Gastroesophageal sphincter (tissue), 4 donors: ENCODE measurements around the gene NOD1. TPM values are rescaled to one million over a fixed set of nuclear protein-coding genes. Genes with fewer than 3 reads are reported as not detected.
"Not testable (repeated sequence)": the region's sequence is repeated elsewhere in the genome, so short reads cannot be mapped to it uniquely, and the experiment has no call there.

Experiments used
- ATAC-seq: fragments of 150-250 bp; one replicate; pipeline ENCODE4 v1.9.1; 2016; ENCODE audit warnings: mild to moderate bottlenecking, moderate library complexity
- H3K27ac ChIP-seq, 4 donors: fragments of 200-600 bp; sonication (generic) in 3 of 4; 1 replicate in 3 of 4; 2 replicates in 1 of 4; pipeline ENCODE4 v1.5.1; 2016 to 2019
- H3K27me3 ChIP-seq: fragments of 200-600 bp; sonication (generic); one replicate; pipeline ENCODE4 v1.5.1; 2019
- H3K36me3 ChIP-seq, 2 donors: fragments of 200-600 bp; sonication (generic); one replicate each; pipeline ENCODE4 v1.5.1; 2019; ENCODE audit warnings: control low read depth in 1 of 2
- H3K4me1 ChIP-seq, 3 donors: fragments of 200-600 bp; sonication (generic); 1 replicate in 2 of 3; 2 replicates in 1 of 3; pipeline ENCODE4 v1.5.1; 2016 to 2019; ENCODE audit warnings: control low read depth in 2 of 3
- H3K4me3 ChIP-seq, 2 donors: fragments of 200-600 bp; sonication (generic); one replicate each; pipeline ENCODE4 v1.5.1; 2019; ENCODE audit warnings: mild to moderate bottlenecking in 1 of 2, moderate library complexity in 1 of 2
- H3K9me3 ChIP-seq, 3 donors: fragments of 200-600 bp; sonication (generic); one replicate each; pipeline ENCODE4 v1.5.1; 2017 to 2019; ENCODE audit warnings: control low read depth in 2 of 3
- CTCF ChIP-seq, 4 experiments: fragments of 200-600 bp in 2 of 4; fragments of 450-650 bp in 2 of 4; sonication (generic) in 1 of 4; IDR thresholded peaks; one replicate each; pipeline ENCODE4 v1.5.1; 2017 to 2019; ENCODE audit warnings: antibody characterized with exemption in 4 of 4, mild to moderate bottlenecking in 2 of 4, moderate library complexity in 2 of 4
- EP300 ChIP-seq: sonication (generic); formaldehyde crosslinking; IDR thresholded peaks from one replicate; pipeline ENCODE4 v1.6.1; 2017; ENCODE audit warnings: antibody characterized with exemption, mild to moderate bottlenecking
- POLR2A ChIP-seq, 2 donors: fragments of 450-650 bp; IDR thresholded peaks; one replicate each; pipeline ENCODE4 v1.6.1; 2017; ENCODE audit warnings: antibody characterized with exemption in 2 of 2, mild to moderate bottlenecking in 2 of 2, moderate library complexity in 1 of 2
- POLR2AphosphoS5 ChIP-seq: sonication (generic); formaldehyde crosslinking; IDR thresholded peaks from one replicate; pipeline ENCODE4 v1.6.1; 2017; ENCODE audit warnings: antibody characterized with exemption
- WGBS, 2 donors: methylation state at CpG; one replicate each; pipeline ENCODE4 v1.1.5; 2018; ENCODE audit warnings: low coverage in 1 of 2; 5-methylcytosine and 5-hydroxymethylcytosine counted together
- total RNA-seq, 4 donors: library from RNA; depleted of rRNA; stranded (reverse); fragments of >200 nt; gene quantifications; one replicate each; pipeline ENCODE4 v1.1.0, GENCODE V29; 2016

The NOD1 gene
- total RNA-seq, 4 donors from 2014 or later: 10.3 to 28.1 (median 16.9) TPM

DNA sequence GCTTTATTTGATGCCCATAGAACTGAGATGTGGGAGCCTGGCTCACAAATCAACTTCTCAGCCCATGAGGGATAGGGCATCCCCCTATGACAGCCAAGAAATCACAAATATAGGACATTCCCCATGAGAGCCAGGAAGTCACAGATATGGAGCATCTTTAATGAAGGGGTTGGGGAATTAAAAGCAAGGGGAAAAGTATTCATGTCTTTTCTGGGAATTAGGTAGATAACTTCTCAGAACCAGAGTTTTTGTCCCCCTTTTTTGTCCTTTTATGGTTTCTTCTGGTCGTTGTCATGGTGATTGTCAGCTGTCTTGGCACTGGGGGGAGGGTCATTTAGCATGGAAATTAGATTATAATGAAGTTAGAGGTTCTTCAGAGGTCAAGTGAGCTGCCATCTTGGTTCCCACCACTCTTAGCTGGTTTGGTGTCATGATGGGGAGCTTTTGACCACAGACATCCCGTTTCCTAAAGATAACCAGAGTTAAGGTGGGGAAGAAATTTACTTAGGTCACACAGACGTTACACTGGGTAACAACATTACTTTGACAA is 56.9 kb downstream of the NOD1 start:
- ATAC-seq: no peak
- H3K27ac ChIP-seq: no peak overlapping the region
- no peak overlapping the region for H3K4me3 ChIP-seq
- peaks cover 0 to 31% of the 10 kb centered on the region in 2 donors for H3K36me3 ChIP-seq
- no peaks in the 10 kb centered on the region for H3K27me3 ChIP-seq
- H3K9me3 ChIP-seq: no peaks in the 10 kb centered on the region
- TF ChIP-seq EP300 (no peak), POLR2AphosphoS5 (no peak), CTCF (IDR thresholded peaks at IDR 0.05) (no peak), POLR2A (IDR thresholded peaks at IDR 0.05) (no peak)
- H3K4me1 ChIP-seq: no peaks in the 10 kb centered on the region
- WGBS, 2 donors: 77 to 81% methylated on average over 3 of the region's 3 CpGs

- H3K9me3 ChIP-seq: no peaks in the 10 kb centered on the region
- no peak overlapping the region for H3K4me3 ChIP-seq
- peaks cover 0 to 20% of the 10 kb centered on the region in 2 donors for H3K36me3 ChIP-seq
- WGBS, 2 donors: 68 to 79% methylated on average over 3 of the region's 3 CpGs
- H3K4me1 ChIP-seq: no peaks in the 10 kb centered on the region
- H3K27me3 ChIP-seq: no peaks in the 10 kb centered on the region
- no peak overlapping the region for H3K27ac ChIP-seq
- no peak for TF ChIP-seq POLR2A (IDR thresholded peaks at IDR 0.05)
- TF ChIP-seq CTCF (IDR thresholded peaks at IDR 0.05): no peak
- no peak for TF ChIP-seq POLR2AphosphoS5
- TF ChIP-seq EP300: no peak
- no peak for ATAC-seq
Observed at GRCh38 chr7:30420662-30421061, 57.9 kb downstream of the NOD1 start.

DNA sequence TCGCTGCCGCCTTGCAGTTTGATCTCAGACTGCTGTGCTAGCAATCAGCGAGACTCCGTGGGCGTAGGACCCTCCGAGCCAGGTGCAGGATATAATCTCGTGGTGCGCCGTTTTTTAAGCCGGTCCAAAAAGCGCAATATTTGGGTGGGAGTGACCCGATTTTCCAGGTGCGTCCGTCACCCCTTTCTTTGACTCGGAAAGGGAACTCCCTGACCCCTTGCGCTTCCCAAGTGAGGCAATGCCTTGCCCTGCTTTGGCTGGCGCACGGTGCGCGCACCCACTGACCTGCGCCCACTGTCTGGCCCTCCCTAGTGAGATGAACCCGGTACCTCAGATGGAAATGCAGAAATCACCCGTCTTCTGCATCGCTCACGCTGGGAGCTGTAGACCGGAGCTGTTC is 58.5 kb downstream of the NOD1 start:
- peaks cover 0 to 14% of the 10 kb centered on the region in 2 donors for H3K36me3 ChIP-seq
- H3K4me1 ChIP-seq, H3K9me3 ChIP-seq, H3K27ac ChIP-seq, H3K4me3 ChIP-seq, H3K27me3 ChIP-seq, ATAC-seq: not testable (repeated sequence)
- WGBS, 2 donors: 95% methylated on average over 15 of the region's 26 CpGs; no CpG with 5 or more reads in 1 of the 2 donors

DNA sequence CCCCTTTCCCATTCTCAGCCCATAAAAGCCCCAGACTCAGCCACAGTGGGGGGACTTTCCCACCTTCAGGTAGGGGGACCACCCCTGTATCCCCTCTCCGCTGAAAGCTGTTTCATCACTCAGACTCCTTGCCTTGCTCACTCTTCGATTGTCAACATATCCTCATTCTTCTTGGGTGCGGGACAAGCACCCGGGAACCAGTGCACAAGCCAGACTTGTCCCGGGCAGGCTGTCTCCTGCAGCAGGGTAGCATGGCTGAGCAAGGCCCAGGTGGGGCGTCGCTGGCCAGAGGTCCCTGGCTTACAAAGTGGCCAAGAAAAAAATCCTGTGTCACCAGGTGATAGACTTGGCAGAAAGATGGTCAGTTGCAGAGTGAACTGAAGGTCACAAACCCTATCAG is 64.7 kb downstream of the NOD1 start:
- 88 to 100% methylated on average over 2 to 6 of the region's 7 CpGs for WGBS, 2 donors
- no peaks in the 10 kb centered on the region for H3K9me3 ChIP-seq
- H3K4me1 ChIP-seq: peaks cover 0 to 9% (median 0%) of the 10 kb centered on the region in 3 donors
- TF ChIP-seq POLR2AphosphoS5 (no peak), CTCF (IDR thresholded peaks at IDR 0.05) (no peak), EP300 (no peak), POLR2A (IDR thresholded peaks at IDR 0.05) (no peak)
- no peaks in the 10 kb centered on the region for H3K36me3 ChIP-seq
- no peaks in the 10 kb centered on the region for H3K27me3 ChIP-seq
- no peak overlapping the region for H3K27ac ChIP-seq
- no peak for ATAC-seq
- no peak overlapping the region for H3K4me3 ChIP-seq

- Histone ChIP-seq H3K27me3 (no peaks in the 10 kb centered on the region), H3K4me3 (no peak overlapping the region), H3K36me3 (no peaks in the 10 kb centered on the region), H3K9me3 (no peaks in the 10 kb centered on the region), H3K27ac (no peak overlapping the region), H3K4me1 (peaks cover 0 to 9% (median 0%) of the 10 kb centered on the region in 3 donors)
- WGBS, 2 donors: 67% methylated on average over 3 of the region's 5 CpGs
- TF ChIP-seq POLR2A (IDR thresholded peaks at IDR 0.05) (no peak), POLR2AphosphoS5 (peak; percentile 36), EP300 (no peak), CTCF (IDR thresholded peaks at IDR 0.05) (peak; percentile 44 to 75 (median 70))
- ATAC-seq: peak; percentile 85
Observed at GRCh38 chr7:30412782-30413504, 65.6 kb downstream of the NOD1 start.
